GM12878 (cell line): ENCODE measurements around the gene CRB2.

Source experiments
- BMI1 ChIP-seq: fragments of 450-650 bp; IDR thresholded peaks from 2 replicates; pipeline ENCODE4 v1.6.1; 2016; ENCODE audit warnings: mild to moderate bottlenecking, moderate library complexity, borderline replicate concordance
- CREB1 ChIP-seq: IDR thresholded peaks from 2 replicates; pipeline ENCODE4 v1.6.1; 2012; ENCODE audit warnings: low read depth, mild to moderate bottlenecking, inconsistent platforms
- EZH2 ChIP-seq: IDR thresholded peaks from 2 replicates; pipeline ENCODE4 v1.6.1; 2012; ENCODE audit warnings: low read depth, mild to moderate bottlenecking, control low read depth, inconsistent platforms, low read length, borderline replicate concordance; ENCODE audit not compliant: control insufficient read depth
- GABPA ChIP-seq: IDR thresholded peaks from 2 replicates; pipeline ENCODE4 v1.6.1; 2014; ENCODE audit warnings: antibody characterized with exemption, low read depth, mild to moderate bottlenecking, inconsistent platforms
- HDAC6 ChIP-seq: fragments of 200-600 bp; sonication (generic); IDR thresholded peaks from one replicate; pipeline ENCODE4 v1.8.0; 2017; ENCODE audit warnings: antibody characterized with exemption; ENCODE audit not compliant: unreplicated experiment
- MEF2A ChIP-seq: IDR thresholded peaks from 2 replicates; pipeline ENCODE4 v1.6.1; 2011; ENCODE audit warnings: low read depth, mild to moderate bottlenecking, low read length, moderate library complexity; ENCODE audit not compliant: insufficient read depth
- NKRF ChIP-seq: fragments of 450-650 bp; conservative IDR thresholded peaks from 2 replicates; pipeline ENCODE4 v1.6.1; 2017; ENCODE audit warnings: mild to moderate bottlenecking, moderate library complexity
- TF ChIP-seq, protein P1 (sequence below), 3 experiments: IDR thresholded peaks in 2 of 3; conservative IDR thresholded peaks in 1 of 3; 2 replicates each; pipeline ENCODE4 v1.5.1; 2011; ENCODE audit warnings: low read depth in 3 of 3, low read length in 3 of 3, mild to moderate bottlenecking in 3 of 3, control low read depth in 2 of 3, moderate library complexity in 2 of 3, inconsistent platforms in 1 of 3, mixed read lengths in 1 of 3; ENCODE audit not compliant: control insufficient read depth in 2 of 3, insufficient read depth in 1 of 3; ENCODE audit errors: extremely low read depth in 1 of 3
- TF ChIP-seq, protein P2 (sequence below): fragments of 450-650 bp; IDR thresholded peaks from 2 replicates; pipeline ENCODE4 v1.6.1; 2017; ENCODE audit warnings: mild to moderate bottlenecking, low read depth, inconsistent platforms; ENCODE audit not compliant: poor library complexity, severe bottlenecking

DNA sequence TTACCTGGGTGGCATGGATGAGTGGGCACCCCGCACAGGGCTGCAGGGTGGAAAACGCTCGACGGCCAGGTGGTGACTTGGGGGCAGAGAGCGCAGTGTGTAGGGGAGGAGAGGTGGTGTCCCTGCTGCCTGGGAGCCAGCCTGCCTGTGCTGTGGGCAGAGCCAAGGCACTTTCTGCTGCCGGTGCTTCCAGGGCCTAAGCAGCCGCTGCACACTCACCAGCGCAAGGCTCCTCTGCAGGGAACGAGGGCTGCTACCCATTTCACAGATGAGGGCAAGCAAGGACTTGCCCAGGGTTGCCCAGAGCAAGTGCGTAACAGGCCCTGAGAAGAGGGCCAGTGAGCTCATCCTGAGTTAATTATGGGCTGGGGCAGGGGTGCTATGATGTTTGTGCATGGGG lies 62.5 kb downstream of the CRB2 start:
- TF ChIP-seq MEF2A = no peak
- TF ChIP-seq GABPA = no peak
- no peak for TF ChIP-seq EZH2
- TF ChIP-seq HDAC6 = no peak
- no peak for TF ChIP-seq CREB1
- TF ChIP-seq, protein P1, sequence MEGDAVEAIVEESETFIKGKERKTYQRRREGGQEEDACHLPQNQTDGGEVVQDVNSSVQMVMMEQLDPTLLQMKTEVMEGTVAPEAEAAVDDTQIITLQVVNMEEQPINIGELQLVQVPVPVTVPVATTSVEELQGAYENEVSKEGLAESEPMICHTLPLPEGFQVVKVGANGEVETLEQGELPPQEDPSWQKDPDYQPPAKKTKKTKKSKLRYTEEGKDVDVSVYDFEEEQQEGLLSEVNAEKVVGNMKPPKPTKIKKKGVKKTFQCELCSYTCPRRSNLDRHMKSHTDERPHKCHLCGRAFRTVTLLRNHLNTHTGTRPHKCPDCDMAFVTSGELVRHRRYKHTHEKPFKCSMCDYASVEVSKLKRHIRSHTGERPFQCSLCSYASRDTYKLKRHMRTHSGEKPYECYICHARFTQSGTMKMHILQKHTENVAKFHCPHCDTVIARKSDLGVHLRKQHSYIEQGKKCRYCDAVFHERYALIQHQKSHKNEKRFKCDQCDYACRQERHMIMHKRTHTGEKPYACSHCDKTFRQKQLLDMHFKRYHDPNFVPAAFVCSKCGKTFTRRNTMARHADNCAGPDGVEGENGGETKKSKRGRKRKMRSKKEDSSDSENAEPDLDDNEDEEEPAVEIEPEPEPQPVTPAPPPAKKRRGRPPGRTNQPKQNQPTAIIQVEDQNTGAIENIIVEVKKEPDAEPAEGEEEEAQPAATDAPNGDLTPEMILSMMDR (IDR thresholded peaks at IDR 0.05 in 2 of 3, conservative IDR thresholded peaks at IDR 0.05 in 1 of 3; ENCODE audit: control insufficient read depth in 2 of 3, extremely low read depth in 1 of 3, insufficient read depth in 1 of 3, low read depth in 3 of 3, low read length in 3 of 3) = no peak
- no peak for TF ChIP-seq NKRF
- TF ChIP-seq, protein P2, sequence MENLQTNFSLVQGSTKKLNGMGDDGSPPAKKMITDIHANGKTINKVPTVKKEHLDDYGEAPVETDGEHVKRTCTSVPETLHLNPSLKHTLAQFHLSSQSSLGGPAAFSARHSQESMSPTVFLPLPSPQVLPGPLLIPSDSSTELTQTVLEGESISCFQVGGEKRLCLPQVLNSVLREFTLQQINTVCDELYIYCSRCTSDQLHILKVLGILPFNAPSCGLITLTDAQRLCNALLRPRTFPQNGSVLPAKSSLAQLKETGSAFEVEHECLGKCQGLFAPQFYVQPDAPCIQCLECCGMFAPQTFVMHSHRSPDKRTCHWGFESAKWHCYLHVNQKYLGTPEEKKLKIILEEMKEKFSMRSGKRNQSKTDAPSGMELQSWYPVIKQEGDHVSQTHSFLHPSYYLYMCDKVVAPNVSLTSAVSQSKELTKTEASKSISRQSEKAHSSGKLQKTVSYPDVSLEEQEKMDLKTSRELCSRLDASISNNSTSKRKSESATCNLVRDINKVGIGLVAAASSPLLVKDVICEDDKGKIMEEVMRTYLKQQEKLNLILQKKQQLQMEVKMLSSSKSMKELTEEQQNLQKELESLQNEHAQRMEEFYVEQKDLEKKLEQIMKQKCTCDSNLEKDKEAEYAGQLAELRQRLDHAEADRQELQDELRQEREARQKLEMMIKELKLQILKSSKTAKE = no peak
- no peak for TF ChIP-seq BMI1
